GM18519 (cell line): ENCODE measurements around the gene DHCR7.
"Not testable (repeated sequence)": the region's sequence is repeated elsewhere in the genome, so short reads cannot be mapped to it uniquely, and the experiment has no call there.

Source experiments
- ATAC-seq: cut with Tn5 transposase; IDR thresholded peaks from one replicate; pipeline ENCODE4 v1.9.1; 2021; ENCODE audit warnings: mild to moderate bottlenecking, moderate library complexity; ENCODE audit not compliant: unreplicated experiment, low FRiP score

DHCR7 gene

GRCh38 chr11:71423181-71423790, 24.9 kb downstream of the DHCR7 start:
- ATAC-seq: no peak

DNA sequence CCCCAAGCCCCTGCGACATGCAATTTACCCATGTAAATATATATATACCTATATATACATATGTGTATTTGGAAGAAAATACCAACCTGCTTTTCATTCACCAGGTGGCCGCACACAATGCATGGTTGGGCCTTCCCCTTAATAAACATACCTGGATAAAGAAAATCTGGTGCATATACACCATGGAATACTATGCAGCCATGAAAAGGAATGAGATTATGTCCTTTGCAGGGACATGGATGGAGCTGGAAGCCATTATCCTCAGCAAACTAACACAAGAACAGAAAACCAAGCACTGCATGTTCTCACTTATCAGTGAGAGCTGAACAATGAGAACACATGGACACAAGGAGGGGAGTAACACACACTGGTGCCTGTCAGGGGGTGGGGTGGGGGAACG, 25.9 kb downstream of the DHCR7 start:
- not testable (repeated sequence) for ATAC-seq

DNA sequence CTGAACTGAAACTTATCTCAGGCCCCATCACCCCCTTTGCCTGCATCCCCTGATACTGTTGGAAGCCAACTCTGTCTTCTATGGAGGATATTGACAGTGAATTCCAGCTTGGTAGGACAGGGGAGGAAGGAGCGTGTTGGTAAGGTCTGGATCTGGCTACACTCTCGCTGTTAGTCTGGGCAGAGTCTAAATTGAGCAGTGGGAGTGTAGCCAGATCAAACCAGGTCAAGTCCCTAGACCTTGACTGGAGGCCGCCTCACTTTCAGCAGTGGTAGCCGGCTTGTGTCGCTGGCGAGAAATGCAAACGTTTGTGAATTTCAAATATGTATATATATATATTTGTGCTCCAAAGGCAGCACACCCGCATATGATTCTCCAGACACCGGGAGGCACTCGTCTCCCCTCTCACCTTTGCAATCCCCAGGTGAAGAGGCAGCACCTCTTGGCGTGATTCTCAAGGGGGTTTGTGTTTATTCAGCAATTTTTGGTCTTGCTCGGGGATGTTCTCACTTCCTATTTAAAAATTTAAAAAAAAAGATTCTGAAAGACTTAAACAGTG, 26.7 kb downstream of the DHCR7 start:
- no peak for ATAC-seq

GRCh38 chr11:71420455-71421241, 27.5 kb downstream of the DHCR7 start:
- ATAC-seq: no peak

DNA sequence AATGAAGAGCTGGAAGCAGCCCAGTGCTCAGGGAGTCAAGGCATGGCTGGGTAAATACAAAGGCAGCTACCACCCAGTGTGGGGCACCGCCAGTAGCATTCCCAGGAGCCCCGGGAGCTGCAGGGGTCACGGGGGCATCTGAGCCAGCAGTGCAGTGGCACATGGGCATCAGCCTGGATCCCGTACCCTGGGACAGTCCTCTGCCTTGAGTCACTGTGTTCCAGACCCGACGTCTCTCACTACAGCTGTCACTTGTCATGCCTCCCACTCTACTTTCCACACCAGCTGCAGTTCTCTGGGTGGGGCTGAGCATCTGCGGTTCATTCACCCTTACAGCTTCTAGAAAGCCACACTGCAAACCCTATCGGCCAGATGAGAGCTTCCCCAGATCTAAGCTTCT, 29.6 kb downstream of the DHCR7 start:
- ATAC-seq: no peak

- ATAC-seq: no peak
Observed at GRCh38 chr11:71414645-71415044, 33.5 kb downstream of the DHCR7 start.

GRCh38 chr11:71410363-71410966, 37.7 kb downstream of the DHCR7 start:
- no peak for ATAC-seq

- ATAC-seq: no peak
Observed at GRCh38 chr11:71408826-71409225, 39.4 kb downstream of the DHCR7 start.

GRCh38 chr11:71407356-71407755, 40.8 kb downstream of the DHCR7 start:
- no peak for ATAC-seq

DNA sequence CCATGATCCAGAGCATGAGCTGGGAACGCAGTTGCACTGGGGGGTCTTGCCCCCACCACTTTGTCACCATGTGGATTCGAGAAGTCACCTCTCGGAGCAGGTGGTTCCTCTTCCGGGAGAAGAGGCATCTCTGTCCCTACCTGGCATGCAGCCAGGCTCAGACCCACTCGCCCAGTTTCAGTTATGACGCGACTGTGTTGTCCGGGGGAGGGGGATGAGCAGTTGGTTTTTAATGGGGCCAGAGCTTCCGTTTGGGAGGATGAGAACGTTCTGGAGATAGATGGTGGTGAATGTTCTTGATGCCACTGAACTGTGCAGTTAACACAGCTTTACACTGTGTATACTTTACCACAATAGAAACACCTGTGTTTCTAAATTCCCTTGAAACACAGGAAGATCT, 41.5 kb downstream of the DHCR7 start:
- ATAC-seq: no peak

DNA sequence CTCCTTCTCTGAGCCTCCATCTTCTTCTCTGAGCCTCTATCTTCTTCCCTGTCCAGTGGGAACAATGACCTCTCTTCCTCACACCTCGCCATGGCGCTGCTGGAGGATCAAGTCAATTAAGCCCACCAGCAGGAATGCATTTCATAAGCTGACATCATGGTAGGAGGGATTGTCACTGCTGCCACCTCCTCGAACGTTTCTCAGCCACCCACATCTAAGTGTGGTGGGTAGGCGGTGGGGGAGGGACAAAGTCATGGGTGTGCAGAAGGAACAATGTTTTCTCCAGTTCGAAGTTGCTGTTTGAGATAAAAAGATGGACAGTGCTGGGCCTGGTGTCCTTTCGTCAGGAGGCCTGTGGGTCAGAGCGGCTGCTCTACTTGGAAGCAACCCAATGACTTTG, 44.0 kb downstream of the DHCR7 start:
- no peak for ATAC-seq

DNA sequence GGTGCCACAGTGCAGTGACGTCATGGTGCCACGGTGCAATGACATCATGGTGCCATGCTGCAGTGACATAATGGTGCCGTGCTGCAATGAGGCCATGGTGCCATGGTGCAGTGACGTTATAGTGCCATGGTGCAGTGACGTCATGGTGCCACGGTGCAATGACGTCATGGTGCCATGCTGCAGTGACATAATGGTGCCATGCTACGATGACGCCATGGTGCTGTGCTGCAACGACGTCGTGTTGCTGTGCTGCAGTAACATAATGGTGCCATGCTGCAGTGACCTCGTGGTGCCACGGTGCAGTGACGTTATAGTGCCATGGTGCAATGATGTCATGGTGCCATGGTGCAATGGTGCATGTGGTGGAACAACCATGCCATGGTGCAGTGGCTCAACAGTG, 45.3 kb downstream of the DHCR7 start:
- ATAC-seq: no peak

- no peak for ATAC-seq
Observed at GRCh38 chr11:71400216-71400615, 48.0 kb downstream of the DHCR7 start.

DNA sequence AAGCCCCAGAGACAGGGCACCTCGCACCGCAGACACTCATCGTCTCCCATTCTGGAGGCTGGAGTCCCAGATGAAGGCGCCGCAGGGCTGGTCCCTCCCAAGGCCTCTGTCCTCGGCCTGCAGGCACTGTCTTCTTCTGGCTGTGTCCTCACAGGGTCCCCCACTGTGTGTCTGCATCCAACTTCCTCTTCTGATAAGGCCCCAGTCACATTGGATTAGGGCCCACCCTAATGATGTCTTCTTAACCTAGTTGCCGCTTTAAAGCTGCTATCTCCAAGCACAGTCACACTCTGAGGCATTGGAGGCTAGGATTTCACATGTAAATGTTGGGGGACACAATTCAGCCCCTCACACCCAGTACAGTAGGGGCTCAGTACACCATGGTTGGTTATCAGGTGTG, 48.9 kb downstream of the DHCR7 start:
- ATAC-seq: no peak

DNA sequence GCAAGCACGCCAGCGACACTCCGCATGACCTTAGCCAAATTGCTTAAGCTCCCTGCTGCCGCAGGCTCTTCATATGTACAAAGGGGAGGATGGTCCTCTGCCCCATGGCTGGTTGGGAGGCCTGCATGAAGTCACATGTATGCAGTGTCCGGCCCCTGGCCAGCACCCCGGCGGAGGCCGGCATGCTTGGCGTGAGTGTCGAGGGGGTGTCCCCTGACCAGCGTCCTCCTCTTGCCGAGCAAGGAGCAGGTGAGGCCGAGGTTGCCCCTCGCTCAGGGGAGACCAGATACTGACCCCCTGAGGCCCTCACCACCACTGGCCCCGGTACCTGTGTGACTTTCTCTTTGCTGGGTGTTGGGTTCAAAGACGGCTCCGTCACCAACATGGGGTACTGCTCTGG, 50.2 kb downstream of the DHCR7 start:
- ATAC-seq: no peak

GRCh38 chr11:71397331-71397860, 50.8 kb downstream of the DHCR7 start:
- ATAC-seq: no peak

DNA sequence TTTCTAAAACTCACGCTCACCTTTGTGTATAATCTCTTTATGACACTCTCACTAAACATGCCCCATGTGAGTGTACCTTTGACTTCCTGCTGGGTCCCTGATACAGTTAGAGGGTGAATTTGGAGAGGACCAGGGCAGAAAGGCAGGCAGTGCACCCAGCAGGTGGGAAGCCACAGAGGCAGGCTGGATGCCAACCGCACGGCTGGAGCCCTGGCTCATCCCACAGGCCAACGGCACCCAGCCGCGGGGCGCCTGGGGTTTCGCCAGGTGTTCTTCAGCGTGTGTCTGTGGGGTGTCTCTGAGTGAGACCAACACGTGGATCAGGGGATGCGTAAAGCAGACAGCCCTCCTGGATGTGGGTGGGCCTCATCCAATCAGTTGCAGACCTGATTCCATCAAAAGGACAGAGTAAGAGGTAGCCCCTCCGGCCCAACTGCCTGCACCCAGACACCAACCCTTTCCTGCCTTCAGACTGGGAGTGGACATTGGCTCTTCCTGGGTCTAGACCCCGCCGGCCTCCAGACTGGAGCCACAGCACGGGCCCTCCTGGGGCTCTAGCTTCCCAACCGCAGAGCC, 51.6 kb downstream of the DHCR7 start:
- no peak for ATAC-seq

DNA sequence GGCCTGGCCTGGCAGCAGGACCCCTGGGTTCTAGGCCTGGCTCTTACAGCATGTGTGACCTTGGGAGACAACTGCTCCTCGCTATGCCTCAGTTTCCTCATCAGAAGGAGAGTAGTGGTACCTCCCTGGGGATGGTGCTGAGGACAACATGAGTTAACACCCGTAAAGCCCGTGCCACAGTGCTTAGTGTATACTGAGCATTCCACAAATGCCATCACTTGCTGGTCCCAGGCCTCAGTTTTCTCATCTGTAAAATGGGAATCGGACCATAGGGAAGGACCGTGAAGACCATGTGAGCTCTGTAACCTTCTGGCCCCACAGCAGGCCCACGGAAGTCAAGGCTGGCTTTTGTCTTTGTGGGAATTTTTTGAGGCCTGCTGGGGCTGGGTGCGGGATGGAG, 52.4 kb downstream of the DHCR7 start:
- no peak for ATAC-seq

DNA sequence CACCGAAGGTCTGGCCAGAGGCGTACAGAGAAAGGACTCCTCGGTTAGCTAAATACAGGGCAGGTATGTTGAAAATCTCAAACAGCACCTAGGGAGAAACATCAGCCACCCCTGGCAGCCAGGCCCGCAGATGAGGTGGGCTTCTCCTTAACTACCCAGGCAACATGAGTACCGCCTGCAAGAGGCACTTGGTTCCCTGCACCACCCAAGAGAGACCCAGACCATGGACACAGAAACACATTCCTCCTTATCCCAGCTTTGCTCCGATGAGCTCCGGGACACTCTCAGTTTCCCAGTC, 53.0 kb downstream of the DHCR7 start:
- ATAC-seq: no peak

DNA sequence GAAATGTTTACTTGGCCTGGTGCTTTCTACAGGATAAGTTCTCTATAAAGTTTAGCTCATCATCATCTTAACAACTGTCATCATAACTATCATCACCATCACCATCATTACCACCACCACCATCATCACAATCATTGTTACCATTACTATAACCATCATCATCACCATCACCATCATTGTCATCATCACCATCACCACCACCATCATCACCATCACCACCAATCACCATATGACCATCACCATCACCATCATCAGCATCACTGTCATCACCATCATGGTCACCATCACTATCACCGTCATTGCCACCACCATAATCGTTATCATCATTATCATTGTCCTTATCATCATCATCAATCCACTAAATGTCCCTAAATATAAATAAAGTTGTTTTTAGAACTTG, 54.9 kb downstream of the DHCR7 start:
- no peak for ATAC-seq

DNA sequence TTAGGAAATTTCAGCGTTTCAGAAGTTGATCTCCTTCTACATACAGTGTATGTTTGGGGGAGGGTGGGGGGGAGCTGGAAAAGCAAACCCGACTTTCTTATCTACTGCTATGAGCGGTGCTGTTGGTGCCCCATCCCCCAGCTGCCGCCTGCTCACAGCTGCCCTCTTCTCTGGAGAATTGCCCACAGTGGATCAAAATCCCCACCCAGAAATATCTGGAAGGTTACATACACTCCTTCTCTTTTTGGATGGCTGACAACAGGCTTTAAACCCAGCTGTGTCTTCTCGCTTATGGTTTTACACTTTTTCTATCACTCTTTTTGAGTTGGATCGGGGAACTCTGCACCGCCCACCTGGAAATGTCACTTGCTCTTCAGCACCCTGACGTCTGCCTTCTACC, 56.4 kb downstream of the DHCR7 start:
- ATAC-seq: no peak
